HEK293 (cell line): ENCODE results near the gene NOL3.

Source experiments
- CTCF ChIA-PET: fragments of 350-600 bp; formaldehyde crosslinking; extraction: SDS; loops from one replicate; lab custom pipeline; 2021; ENCODE audit warnings: antibody characterized with exemption; lab: Yijun Ruan, JAX
- POLR2A ChIA-PET: fragments of 300-600 bp; formaldehyde crosslinking; extraction: SDS; loops from one replicate; lab custom pipeline; 2020; ENCODE audit warnings: antibody characterized with exemption, inconsistent platforms; lab: Yijun Ruan, JAX
- H3K27ac ChIP-seq: fragments of 200-500 bp; sonication (Bioruptor generic); 2 replicates; pipeline ENCODE4 v1.5.1; 2014; ENCODE audit warnings: low read depth, low read length, control low read depth, inconsistent platforms; ENCODE audit errors: extremely low read depth
- H3K36me3 ChIP-seq, 2 experiments: fragments of 200-500 bp in 1 of 2; sonication (Bioruptor generic) in 1 of 2; 1 replicate in 1 of 2; 2 replicates in 1 of 2; pipeline ENCODE4 v1.5.1; 2014 to 2017; ENCODE audit warnings: inconsistent platforms in 2 of 2, low read length in 2 of 2; ENCODE audit not compliant: control insufficient read depth in 2 of 2, insufficient read depth in 1 of 2
- H3K4me1 ChIP-seq: fragments of 200-500 bp; sonication (Bioruptor generic); 2 replicates; pipeline ENCODE4 v1.5.1; 2014; ENCODE audit warnings: mild to moderate bottlenecking, low read length, inconsistent platforms; ENCODE audit not compliant: control insufficient read depth, insufficient read depth
- H3K4me3 ChIP-seq: 2 replicates; pipeline ENCODE4 v1.5.1; 2011; ENCODE audit warnings: low read depth, mild to moderate bottlenecking, control low read depth, low read length, moderate library complexity
- H3K9me3 ChIP-seq: fragments of 200-500 bp; sonication (Bioruptor generic); 2 replicates; pipeline ENCODE4 v1.5.1; 2014; ENCODE audit warnings: low read depth, low read length, inconsistent platforms; ENCODE audit not compliant: control insufficient read depth, insufficient read depth
- KLF7 ChIP-seq: fragments of 450-650 bp; formaldehyde crosslinking; IDR thresholded peaks from 2 replicates; pipeline ENCODE4 v1.5.1; 2016; ENCODE audit warnings: missing biosample characterization, missing genetic modification characterization, borderline replicate concordance
- SCRT1 ChIP-seq: fragments of 450-650 bp; formaldehyde crosslinking; IDR thresholded peaks from 2 replicates; pipeline ENCODE4 v1.5.1; 2016; ENCODE audit warnings: missing biosample characterization, missing genetic modification characterization, borderline replicate concordance
- YY1 ChIP-seq: fragments of 450-650 bp; formaldehyde crosslinking; IDR thresholded peaks from 2 replicates; pipeline ENCODE4 v1.5.1; 2018; ENCODE audit warnings: missing biosample characterization, missing genetic modification characterization
- ZBTB21 ChIP-seq: fragments of 450-650 bp; formaldehyde crosslinking; IDR thresholded peaks from 2 replicates; pipeline ENCODE4 v1.5.1; 2017; ENCODE audit warnings: missing biosample characterization, missing genetic modification characterization
- ZBTB7A ChIP-seq: fragments of 450-650 bp; formaldehyde crosslinking; IDR thresholded peaks from 2 replicates; pipeline ENCODE4 v1.5.1; 2016; ENCODE audit warnings: low read depth, missing biosample characterization, missing genetic modification characterization
- ZNF280C ChIP-seq: fragments of 450-650 bp; formaldehyde crosslinking; IDR thresholded peaks from 2 replicates; pipeline ENCODE4 v1.5.1; 2016; ENCODE audit warnings: missing biosample characterization, missing genetic modification characterization
- ZNF311 ChIP-seq: fragments of 450-650 bp; formaldehyde crosslinking; IDR thresholded peaks from 2 replicates; pipeline ENCODE4 v1.5.1; 2017; ENCODE audit warnings: missing biosample characterization, missing genetic modification characterization, borderline replicate concordance
- ZNF416 ChIP-seq: fragments of 450-650 bp; formaldehyde crosslinking; IDR thresholded peaks from 2 replicates; pipeline ENCODE4 v1.5.1; 2016; ENCODE audit warnings: missing biosample characterization, missing genetic modification characterization
- ZNF558 ChIP-seq: fragments of 450-650 bp; formaldehyde crosslinking; IDR thresholded peaks from 2 replicates; pipeline ENCODE4 v1.5.1; 2016; ENCODE audit warnings: missing biosample characterization, missing genetic modification characterization
- ZNF830 ChIP-seq: fragments of 450-650 bp; IDR thresholded peaks from 2 replicates; pipeline ENCODE4 v1.5.0; 2018; ENCODE audit warnings: missing biosample characterization, missing genetic modification characterization, low read depth, mild to moderate bottlenecking, moderate library complexity
- ZNF843 ChIP-seq: fragments of 450-650 bp; formaldehyde crosslinking; IDR thresholded peaks from 2 replicates; pipeline ENCODE4 v1.5.1; 2016; ENCODE audit warnings: missing biosample characterization, missing genetic modification characterization
- ZXDB ChIP-seq: fragments of 450-650 bp; formaldehyde crosslinking; IDR thresholded peaks from 2 replicates; pipeline ENCODE4 v1.5.1; 2016; ENCODE audit warnings: missing biosample characterization, missing genetic modification characterization
- TF ChIP-seq, protein P1 (sequence below): fragments of 450-650 bp; formaldehyde crosslinking; IDR thresholded peaks from 2 replicates; pipeline ENCODE4 v1.5.1; 2017; ENCODE audit warnings: missing biosample characterization, missing genetic modification characterization
- TF ChIP-seq, protein P2 (sequence below): fragments of 450-650 bp; formaldehyde crosslinking; IDR thresholded peaks from 2 replicates; pipeline ENCODE4 v1.5.1; 2016; ENCODE audit warnings: missing biosample characterization, missing genetic modification characterization, low read depth

NOL3 gene

DNA sequence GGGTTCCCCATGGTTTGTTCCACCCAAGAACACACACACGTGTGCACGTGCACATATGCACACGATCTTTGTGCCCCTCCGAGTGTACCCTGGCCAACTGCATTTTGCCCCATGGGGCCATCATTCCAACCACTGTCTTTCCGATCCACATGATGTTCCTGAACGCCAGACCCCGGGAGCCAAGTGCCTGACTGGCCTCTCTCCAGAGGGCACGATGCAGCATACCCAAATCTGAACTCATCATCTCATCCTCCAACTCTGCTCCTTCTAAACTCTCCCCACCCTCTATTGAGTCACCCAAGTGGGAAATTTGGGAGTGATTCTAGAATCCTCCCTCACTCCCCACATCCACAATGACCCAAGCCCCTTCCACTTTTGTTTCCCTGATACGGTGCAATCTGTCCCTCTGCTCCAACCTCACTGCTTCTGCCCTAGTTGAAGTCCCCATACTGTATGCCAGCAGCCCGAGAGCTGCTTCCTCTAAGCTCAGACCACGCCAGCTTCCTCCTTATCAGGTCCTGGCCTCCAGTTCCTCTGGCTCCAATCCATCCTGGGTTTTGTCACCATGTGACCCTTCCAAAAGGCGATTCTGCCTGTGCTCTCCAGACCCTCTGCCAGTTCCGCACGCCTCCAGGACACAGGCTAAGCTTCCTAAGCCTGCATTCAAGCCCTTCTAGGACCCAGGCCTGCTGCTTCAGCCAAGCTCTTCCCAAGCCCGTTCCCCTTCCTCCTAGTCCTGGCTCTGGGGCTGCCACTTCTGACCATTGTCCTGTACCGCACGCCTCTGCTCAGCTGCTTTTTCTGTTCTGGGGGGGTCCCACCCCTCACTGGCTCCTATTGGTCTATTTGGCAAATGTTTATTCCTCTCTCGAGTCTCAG is 46.5 kb downstream of the NOL3 start:
- POLR2A ChIA-PET = no interaction called here
- no peak overlapping the region for H3K4me3 ChIP-seq
- TF ChIP-seq ZNF311 (no peak), ZBTB21 (no peak), ZBTB7A (no peak), ZNF280C (tag by site-specific recombination) (no peak), ZNF843 (tag by site-specific recombination) (no peak), ZNF830 (tag by site-specific recombination) (no peak), KLF7 (tag by site-specific recombination) (no peak), SCRT1 (tag by site-specific recombination) (no peak), ZNF416 (tag by site-specific recombination) (no peak), YY1 (no peak)
- TF ChIP-seq, protein P1, sequence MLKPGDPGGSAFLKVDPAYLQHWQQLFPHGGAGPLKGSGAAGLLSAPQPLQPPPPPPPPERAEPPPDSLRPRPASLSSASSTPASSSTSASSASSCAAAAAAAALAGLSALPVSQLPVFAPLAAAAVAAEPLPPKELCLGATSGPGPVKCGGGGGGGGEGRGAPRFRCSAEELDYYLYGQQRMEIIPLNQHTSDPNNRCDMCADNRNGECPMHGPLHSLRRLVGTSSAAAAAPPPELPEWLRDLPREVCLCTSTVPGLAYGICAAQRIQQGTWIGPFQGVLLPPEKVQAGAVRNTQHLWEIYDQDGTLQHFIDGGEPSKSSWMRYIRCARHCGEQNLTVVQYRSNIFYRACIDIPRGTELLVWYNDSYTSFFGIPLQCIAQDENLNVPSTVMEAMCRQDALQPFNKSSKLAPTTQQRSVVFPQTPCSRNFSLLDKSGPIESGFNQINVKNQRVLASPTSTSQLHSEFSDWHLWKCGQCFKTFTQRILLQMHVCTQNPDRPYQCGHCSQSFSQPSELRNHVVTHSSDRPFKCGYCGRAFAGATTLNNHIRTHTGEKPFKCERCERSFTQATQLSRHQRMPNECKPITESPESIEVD (tag by site-specific recombination) = no peak
- TF ChIP-seq, protein P2, sequence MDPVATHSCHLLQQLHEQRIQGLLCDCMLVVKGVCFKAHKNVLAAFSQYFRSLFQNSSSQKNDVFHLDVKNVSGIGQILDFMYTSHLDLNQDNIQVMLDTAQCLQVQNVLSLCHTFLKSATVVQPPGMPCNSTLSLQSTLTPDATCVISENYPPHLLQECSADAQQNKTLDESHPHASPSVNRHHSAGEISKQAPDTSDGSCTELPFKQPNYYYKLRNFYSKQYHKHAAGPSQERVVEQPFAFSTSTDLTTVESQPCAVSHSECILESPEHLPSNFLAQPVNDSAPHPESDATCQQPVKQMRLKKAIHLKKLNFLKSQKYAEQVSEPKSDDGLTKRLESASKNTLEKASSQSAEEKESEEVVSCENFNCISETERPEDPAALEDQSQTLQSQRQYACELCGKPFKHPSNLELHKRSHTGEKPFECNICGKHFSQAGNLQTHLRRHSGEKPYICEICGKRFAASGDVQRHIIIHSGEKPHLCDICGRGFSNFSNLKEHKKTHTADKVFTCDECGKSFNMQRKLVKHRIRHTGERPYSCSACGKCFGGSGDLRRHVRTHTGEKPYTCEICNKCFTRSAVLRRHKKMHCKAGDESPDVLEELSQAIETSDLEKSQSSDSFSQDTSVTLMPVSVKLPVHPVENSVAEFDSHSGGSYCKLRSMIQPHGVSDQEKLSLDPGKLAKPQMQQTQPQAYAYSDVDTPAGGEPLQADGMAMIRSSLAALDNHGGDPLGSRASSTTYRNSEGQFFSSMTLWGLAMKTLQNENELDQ (tag by site-specific recombination) = no peak
- TF ChIP-seq, all 188 proteins: peak for 0
- CTCF ChIA-PET = interaction anchor here (0.6 kb wide), 3 partner anchors 12 to 267 kb away, joined by 3 to 4 read pairs (median 4); partner anchors contain the start of genes AGRP and ELMO3
- H3K27ac ChIP-seq = no peak overlapping the region
- no peaks in the 10 kb centered on the region for H3K9me3 ChIP-seq
- peaks cover 0 to 4% of the 10 kb centered on the region in 2 experiments; a peak in 2 of 3 replicates for H3K36me3 ChIP-seq
- no peaks in the 10 kb centered on the region for H3K4me1 ChIP-seq

- no peaks in the 10 kb centered on the region for H3K4me1 ChIP-seq
These were observed 53.7 kb downstream of the NOL3 start for GRCh38 chr16:67223992-67224391.

More at GRCh38 chr16:67223992-67224391, 53.7 kb downstream of the NOL3 start:
- CTCF ChIA-PET = interaction anchor here (0.7 to 1.1 kb wide), 3 partner anchors 15 to 677 kb away, joined by 3 to 5 read pairs (median 3); no protein-coding TSS in a partner anchor
- POLR2A ChIA-PET = interaction anchor here (1.2 to 1.6 kb wide), 3 partner anchors 22 to 26 kb away, joined by 3 to 6 read pairs (median 4); no protein-coding TSS in a partner anchor
- H3K27ac ChIP-seq = no peak overlapping the region
- no peak overlapping the region for H3K4me3 ChIP-seq
- TF ChIP-seq ZNF558 = no peak
- no peak for TF ChIP-seq ZXDB (tag by site-specific recombination)
- H3K9me3 ChIP-seq = no peaks in the 10 kb centered on the region
- H3K36me3 ChIP-seq = peaks cover 0 to 15% of the 10 kb centered on the region in 2 experiments; a peak in 1 of 3 replicates
